H1 (cell line): ENCODE results near the gene TSPAN1. TPM values are rescaled to one million over a fixed set of nuclear protein-coding genes. Genes with fewer than 3 reads are reported as not detected.

Source experiments
- CTCF ChIA-PET: fragments of 300-600 bp; sonication (Branson Sonifier 250); formaldehyde crosslinking; loops from one replicate; lab custom pipeline; 2021; ENCODE audit not compliant: partially characterized antibody; lab: Charles Lee
- POLR2A ChIA-PET: fragments of 300-600 bp; sonication (Branson Sonifier 250); formaldehyde crosslinking; loops from one replicate; lab custom pipeline; 2021; ENCODE audit warnings: inconsistent platforms; ENCODE audit not compliant: partially characterized antibody; lab: Charles Lee
- DNase-seq, 2 experiments: peaks; one replicate each; pipeline versions ENCODE4 v3.0.0 to v3.0.0-alpha.2; 2010 to 2022; ENCODE audit warnings: low spot score in 2 of 2, low read depth in 1 of 2, mixed read lengths in 1 of 2
- FAIRE-seq: peaks from 2 replicates; lab custom pipeline; 2011; peaks lifted over from hg19 to GRCh38; lab: Jason Lieb, UNC
- H2AFZ ChIP-seq: 2 replicates; pipeline ENCODE4 v1.8.1; 2012; ENCODE audit warnings: low read length, inconsistent platforms
- H2AK5ac ChIP-seq: 2 replicates; pipeline ENCODE4 v1.6.1; 2013; ENCODE audit warnings: low read depth, low read length
- H2BK120ac ChIP-seq: replicated peaks from 2 replicates; pipeline ENCODE3; 2013; ENCODE audit warnings: low read depth, low read length, inconsistent platforms
- H2BK12ac ChIP-seq: 2 replicates; pipeline ENCODE4 v1.6.1; 2013; ENCODE audit warnings: low read depth, low read length
- H2BK15ac ChIP-seq: 2 replicates; pipeline ENCODE4 v1.6.1; 2013; ENCODE audit warnings: low read length
- H2BK20ac ChIP-seq: 2 replicates; pipeline ENCODE4 v1.6.1; 2013; ENCODE audit warnings: low read length
- H2BK5ac ChIP-seq: 2 replicates; pipeline ENCODE4 v1.6.1; 2013; ENCODE audit warnings: low read depth, low read length
- H3K14ac ChIP-seq: 2 replicates; pipeline ENCODE4 v1.6.1; 2013; ENCODE audit warnings: inconsistent platforms; ENCODE audit not compliant: insufficient read length
- H3K18ac ChIP-seq: 2 replicates; pipeline ENCODE4 v1.6.1; 2013; ENCODE audit warnings: low read length; ENCODE audit errors: extremely low read depth
- H3K23ac ChIP-seq: 2 replicates; pipeline ENCODE4 v1.6.1; 2013; ENCODE audit warnings: inconsistent platforms; ENCODE audit not compliant: insufficient read length
- H3K23me2 ChIP-seq: 2 replicates; pipeline ENCODE4 v1.6.1; 2013; ENCODE audit warnings: low read depth, low read length
- H3K27ac ChIP-seq: 2 replicates; pipeline ENCODE4 v1.6.1; 2011; ENCODE audit warnings: low read depth, low read length, inconsistent platforms
- H3K27me3 ChIP-seq, 4 experiments: replicated peaks in 1 of 4; 1 replicate in 1 of 4; 2 replicates in 3 of 4; pipeline versions ENCODE4 v1.6.1 to v1.8.1; 2011 to 2013; ENCODE audit warnings: low read length in 3 of 4, mild to moderate bottlenecking in 3 of 4, inconsistent platforms in 2 of 4, mixed read lengths in 2 of 4, moderate library complexity in 1 of 4; ENCODE audit not compliant: control insufficient read depth in 3 of 4, insufficient read depth in 3 of 4; ENCODE audit errors: extremely low read depth in 1 of 4
- H3K36me3 ChIP-seq, 4 experiments: 2 replicates each; pipeline versions ENCODE4 v1.6.1 to v1.8.1; 2011 to 2013; ENCODE audit warnings: mild to moderate bottlenecking in 4 of 4, low read length in 3 of 4, moderate library complexity in 2 of 4, control low read depth in 1 of 4, inconsistent platforms in 1 of 4; ENCODE audit not compliant: insufficient read depth in 4 of 4, control insufficient read depth in 2 of 4
- H3K4ac ChIP-seq: replicated peaks from 2 replicates; pipeline ENCODE3; 2013; ENCODE audit warnings: low read length, low read depth, mixed read lengths, inconsistent platforms; ENCODE audit not compliant: insufficient read length
- H3K4me1 ChIP-seq, 4 experiments: replicated peaks in 1 of 4; 1 replicate in 1 of 4; 2 replicates in 3 of 4; pipeline versions ENCODE4 v1.6.1 to v1.8.1; 2011 to 2013; ENCODE audit warnings: low read length in 3 of 4, inconsistent platforms in 2 of 4, mixed read lengths in 1 of 4; ENCODE audit not compliant: insufficient read depth in 4 of 4, control insufficient read depth in 3 of 4
- H3K4me2 ChIP-seq, 2 experiments: 2 replicates each; pipeline versions ENCODE4 v1.6.1 to v1.8.1; 2011 to 2013; ENCODE audit warnings: low read depth in 2 of 2, low read length in 2 of 2, control low read depth in 1 of 2, inconsistent platforms in 1 of 2, mild to moderate bottlenecking in 1 of 2; ENCODE audit not compliant: insufficient read depth in 1 of 2
- H3K4me3 ChIP-seq, 4 experiments: fragments of 200-600, 300-600 bp in 1 of 4; sonication (generic), shearing (Covaris generic), sonication (Bioruptor Twin) in 1 of 4; 2 replicates each; pipeline versions ENCODE4 v1.5.1 to v1.8.1; 2011 to 2016; ENCODE audit warnings: low read length in 4 of 4, low read depth in 3 of 4, control low read depth in 2 of 4, inconsistent platforms in 2 of 4, mild to moderate bottlenecking in 2 of 4, mixed read lengths in 1 of 4, moderate library complexity in 1 of 4; ENCODE audit not compliant: insufficient read depth in 2 of 4; ENCODE audit errors: extremely low read depth in 1 of 4
- H3K56ac ChIP-seq: replicated peaks from 2 replicates; pipeline ENCODE3; 2013; ENCODE audit warnings: low read depth, mild to moderate bottlenecking, mixed read lengths, low read length, inconsistent platforms; ENCODE audit not compliant: insufficient read length
- H3K79me1 ChIP-seq: 2 replicates; pipeline ENCODE4 v1.6.1; 2013; ENCODE audit warnings: low read depth, low read length, control low read depth
- H3K79me2 ChIP-seq, 2 experiments: 2 replicates each; pipeline versions ENCODE4 v1.6.1 to v1.8.1; 2012 to 2013; ENCODE audit warnings: low read length in 2 of 2, mild to moderate bottlenecking in 2 of 2, inconsistent platforms in 1 of 2; ENCODE audit not compliant: insufficient read depth in 2 of 2, control insufficient read depth in 1 of 2
- H3K9ac ChIP-seq, 4 experiments: replicated peaks in 1 of 4; 1 replicate in 1 of 4; 2 replicates in 3 of 4; pipeline versions ENCODE4 v1.6.1 to v1.8.1; 2011 to 2013; ENCODE audit warnings: low read depth in 3 of 4, low read length in 3 of 4, control low read depth in 2 of 4, mild to moderate bottlenecking in 2 of 4, moderate library complexity in 2 of 4, inconsistent platforms in 1 of 4; ENCODE audit errors: extremely low read depth in 1 of 4
- H3K9me3 ChIP-seq, 2 experiments: 2 replicates each; pipeline versions ENCODE4 v1.6.1 to v1.8.1; 2012 to 2013; ENCODE audit warnings: mild to moderate bottlenecking in 2 of 2, moderate library complexity in 2 of 2, control low read depth in 1 of 2, inconsistent platforms in 1 of 2, low read depth in 1 of 2, low read length in 1 of 2, mixed read lengths in 1 of 2; ENCODE audit not compliant: insufficient read depth in 2 of 2
- H4K20me1 ChIP-seq, 2 experiments: replicated peaks in 1 of 2; 2 replicates each; pipeline versions ENCODE3 to v1.8.1; 2011 to 2013; ENCODE audit warnings: inconsistent platforms in 2 of 2, low read length in 2 of 2, mild to moderate bottlenecking in 1 of 2; ENCODE audit not compliant: insufficient read depth in 2 of 2, control insufficient read depth in 1 of 2
- H4K5ac ChIP-seq: 2 replicates; pipeline ENCODE4 v1.6.1; 2013; ENCODE audit warnings: low read length, low read depth, mixed read lengths, inconsistent platforms; ENCODE audit not compliant: insufficient read length
- H4K8ac ChIP-seq: 2 replicates; pipeline ENCODE4 v1.8.0; 2013; ENCODE audit warnings: mild to moderate bottlenecking, moderate library complexity, low read length, inconsistent platforms; ENCODE audit not compliant: insufficient read depth; ENCODE audit errors: extremely low read depth
- H4K91ac ChIP-seq: replicated peaks from 2 replicates; pipeline ENCODE3; 2013; ENCODE audit warnings: low read length, mixed read lengths, inconsistent platforms; ENCODE audit not compliant: insufficient read length
- FOSL1 ChIP-seq: IDR thresholded peaks from 2 replicates; pipeline ENCODE4 v1.6.1; 2011; ENCODE audit warnings: mild to moderate bottlenecking, low read depth, low read length, moderate library complexity; ENCODE audit not compliant: insufficient read depth
- HDAC2 ChIP-seq, 2 experiments: fragments of 300-600 bp in 1 of 2; sonication (generic) in 1 of 2; IDR thresholded peaks; 2 replicates each; pipeline ENCODE4 v1.6.1; 2011 to 2012; ENCODE audit warnings: low read depth in 2 of 2, low read length in 2 of 2, mild to moderate bottlenecking in 2 of 2, moderate library complexity in 2 of 2, borderline replicate concordance in 1 of 2, inconsistent platforms in 1 of 2
- JUN ChIP-seq: IDR thresholded peaks from 2 replicates; pipeline ENCODE4 v1.6.1; 2011; ENCODE audit warnings: low read depth, mild to moderate bottlenecking, improper control_type of control experiment, low read length
- NANOG ChIP-seq: IDR thresholded peaks from 2 replicates; pipeline ENCODE4 v1.6.1; 2011; ENCODE audit warnings: low read length, low read depth, mild to moderate bottlenecking, inconsistent platforms; ENCODE audit not compliant: insufficient read depth, poor library complexity, severe bottlenecking
- SIN3A ChIP-seq, 2 experiments: IDR thresholded peaks in 1 of 2; conservative IDR thresholded peaks in 1 of 2; 2 replicates each; pipeline ENCODE4 v1.6.1; 2011 to 2012; ENCODE audit warnings: low read length in 2 of 2, improper control_type of control experiment in 1 of 2, low read depth in 1 of 2, mild to moderate bottlenecking in 1 of 2
- SIRT6 ChIP-seq: IDR thresholded peaks from one replicate; pipeline ENCODE4 v1.7.1; 2012; ENCODE audit warnings: low read length, inconsistent platforms
- SP2 ChIP-seq: IDR thresholded peaks from 2 replicates; pipeline ENCODE4 v1.6.1; 2012; ENCODE audit warnings: mild to moderate bottlenecking, low read length, inconsistent platforms
- SRF ChIP-seq: IDR thresholded peaks from 2 replicates; pipeline ENCODE4 v1.6.1; 2011; ENCODE audit warnings: mild to moderate bottlenecking, low read depth, low read length, moderate library complexity
- TAF1 ChIP-seq: IDR thresholded peaks from 2 replicates; pipeline ENCODE4 v1.6.1; 2011; ENCODE audit warnings: mild to moderate bottlenecking, low read depth, low read length
- TBP ChIP-seq: IDR thresholded peaks from 2 replicates; pipeline ENCODE4 v1.6.1; 2011; ENCODE audit warnings: low read depth, low read length, improper control_type of control experiment
- WGBS, 2 experiments: shearing (Covaris generic) in 1 of 2; methylation state at CpG; one replicate each; pipeline versions ENCODE4 v1.1.6 to v1.1.7; 2013 to 2015; ENCODE audit warnings: low lambda C conversion rate in 2 of 2, mixed read lengths in 2 of 2, inconsistent platforms in 1 of 2, low coverage in 1 of 2, missing lambda C conversion rate in 1 of 2; ENCODE audit not compliant: insufficient replicate concordance in 2 of 2, insufficient coverage in 1 of 2, insufficient read length in 1 of 2; ENCODE audit errors: extremely low coverage in 1 of 2, missing lambda C conversion rate in 1 of 2; 5-methylcytosine and 5-hydroxymethylcytosine counted together
- polyA plus RNA-seq, 7 experiments: library from polyadenylated mRNA; depleted of rRNA in 3 of 7; stranded (reverse) in 5 of 7; unstranded in 2 of 7; fragments of >200 nt in 5 of 7; fragments of 200-250 nt in 2 of 7; gene quantifications; 1 replicate in 5 of 7; 2 replicates in 1 of 7; 4 replicates in 1 of 7; pipeline versions ENCODE4 v1.2.1 to v1.2.3, GENCODE V29; 2011 to 2013; ENCODE audit warnings: missing spikeins in 2 of 7, mixed read lengths in 2 of 7
- total RNA-seq: library from RNA; stranded (reverse); fragmentation: NEBNext Ultra II Directional; extraction: Animal tissue kit (Norgen Biotek cat#: 25700); gene quantifications from 2 replicates; pipeline ENCODE4 v1.2.1, GENCODE V29; 2021
- TF ChIP-seq, protein P1 (sequence below): IDR thresholded peaks from 2 replicates; pipeline ENCODE4 v1.6.1; 2012; ENCODE audit warnings: inconsistent platforms

TSPAN1 gene
- total and polyA plus RNA-seq, 2 of the 8 experiments (the other 6 are each of a cell fraction or from before 2014, with no cell fraction given), result 0.05 TPM; not detected in 1

DNA sequence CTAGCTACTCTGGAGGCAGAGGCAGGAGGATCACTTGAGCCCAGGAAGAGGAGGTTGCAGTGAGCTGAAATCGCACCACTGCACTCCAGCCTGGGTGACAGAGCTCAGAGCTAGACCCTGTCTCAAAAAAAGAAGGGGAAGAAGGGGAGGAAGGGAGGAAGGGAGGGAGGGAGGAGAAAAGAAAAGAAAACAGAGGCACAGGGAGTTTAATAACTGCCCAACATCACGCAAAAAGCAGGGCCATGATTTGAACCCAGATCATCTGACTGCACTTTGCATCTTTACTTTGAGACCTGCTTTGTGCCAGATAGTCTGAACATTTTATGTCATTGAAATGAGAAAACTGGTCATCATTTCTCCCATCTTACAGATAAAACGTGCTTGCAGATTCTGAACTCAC is 30.3 kb downstream of the TSPAN1 start:
- no peaks in the 10 kb centered on the region for H4K20me1 ChIP-seq
- H3K4ac ChIP-seq, result no peak overlapping the region
- FAIRE-seq (no peak), DNase-seq (no peak)
- no peak overlapping the region for H2BK15ac ChIP-seq
- no peak overlapping the region for H4K5ac ChIP-seq
- H4K91ac ChIP-seq, result no peak overlapping the region
- no peaks in the 10 kb centered on the region; a peak in 1 of 8 replicates for H3K36me3 ChIP-seq
- no peaks in the 10 kb centered on the region; a peak in 1 of 4 replicates for H3K79me2 ChIP-seq
- no peak overlapping the region for H3K18ac ChIP-seq
- peaks cover 14% of the 10 kb centered on the region for H3K23me2 ChIP-seq
- no peaks in the 10 kb centered on the region for H3K79me1 ChIP-seq
- H2BK20ac ChIP-seq, result no peak overlapping the region
- no peak overlapping the region for H3K23ac ChIP-seq
- H3K4me2 ChIP-seq, result no peak overlapping the region; a peak in 1 of 4 replicates
- no peaks in the 10 kb centered on the region for H3K9me3 ChIP-seq
- no peak overlapping the region for H2BK120ac ChIP-seq
- CTCF ChIA-PET, result interaction anchor here (0.9 to 1.4 kb wide), 3 partner anchors 15 to 21 kb away, joined by 3 to 9 read pairs (median 4); no protein-coding TSS in a partner anchor
- H4K8ac ChIP-seq, result no peak overlapping the region
- peaks cover 0 to 3% (median 1%) of the 10 kb centered on the region in 4 experiments; a peak in 4 of 7 replicates for H3K4me1 ChIP-seq
- H3K27ac ChIP-seq, result no peak overlapping the region
- no peak overlapping the region for H3K4me3 ChIP-seq
- no peak overlapping the region for H2BK12ac ChIP-seq
- H3K14ac ChIP-seq, result no peak overlapping the region
- 80% methylated on average over 3 of the region's 3 CpGs; no CpG with 5 or more reads in 1 of the 2 experiments for WGBS, 2 experiments
- no peak overlapping the region for H3K56ac ChIP-seq
- H2AFZ ChIP-seq, result no peak overlapping the region
- H3K27me3 ChIP-seq, result no peaks in the 10 kb centered on the region
- H2BK5ac ChIP-seq, result no peak overlapping the region
- no peak overlapping the region; a peak in 1 of 7 replicates for H3K9ac ChIP-seq
- POLR2A ChIA-PET, result interaction anchor here (1.0 kb wide), 1 partner anchor 15 kb away, joined by 3 read pairs; no protein-coding TSS in a partner anchor
- H2AK5ac ChIP-seq, result no peak overlapping the region
- no peak for TF ChIP-seq NANOG
- no peak for TF ChIP-seq SP2
- no peak for TF ChIP-seq HDAC2 (IDR thresholded peaks at IDR 0.05; ENCODE audit: borderline replicate concordance in 1 of 2, low read depth in 2 of 2, low read length in 2 of 2)
- no peak for TF ChIP-seq FOSL1
- TF ChIP-seq, protein P1, sequence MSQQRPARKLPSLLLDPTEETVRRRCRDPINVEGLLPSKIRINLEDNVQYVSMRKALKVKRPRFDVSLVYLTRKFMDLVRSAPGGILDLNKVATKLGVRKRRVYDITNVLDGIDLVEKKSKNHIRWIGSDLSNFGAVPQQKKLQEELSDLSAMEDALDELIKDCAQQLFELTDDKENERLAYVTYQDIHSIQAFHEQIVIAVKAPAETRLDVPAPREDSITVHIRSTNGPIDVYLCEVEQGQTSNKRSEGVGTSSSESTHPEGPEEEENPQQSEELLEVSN, result no peak
- TF ChIP-seq SIN3A (conservative IDR thresholded peaks at IDR 0.05 in 1 of 2, IDR thresholded peaks at IDR 0.05 in 1 of 2; ENCODE audit: low read depth in 1 of 2, low read length in 2 of 2), result no peak
- no peak for TF ChIP-seq TAF1
- TF ChIP-seq JUN, result no peak
- no peak for TF ChIP-seq TBP
- no peak for TF ChIP-seq SRF
- TF ChIP-seq SIRT6, result no peak
